Heart left ventricle (tissue), 16 donors: Measurements from ENCODE around the gene BNIP5. TPM values are rescaled to one million over a fixed set of nuclear protein-coding genes. Genes with fewer than 3 reads are reported as not detected.

Experiments
- ATAC-seq, 4 donors: fragments of 200-7000 bp; cut with Tn5 transposase; one replicate each; pipeline ENCODE4 v1.9.1; 2020 to 2022; ENCODE audit warnings: moderate library complexity in 4 of 4, mild to moderate bottlenecking in 3 of 4, moderate number of reproducible peaks in 1 of 4
- DNase-seq, 5 donors: peaks; one replicate each; pipeline ENCODE4 v3.0.0-alpha.2; 2020
- H3K27ac ChIP-seq, 12 donors: fragments of 200-600 bp; sonication (generic) in 4 of 12; one replicate each; pipeline versions ENCODE4 v1.5.0 to v1.8.0; 2016 to 2022; ENCODE audit warnings: mild to moderate bottlenecking in 2 of 12
- H3K27me3 ChIP-seq, 9 donors: fragments of 200-600 bp; sonication (generic) in 2 of 9; one replicate each; pipeline versions ENCODE4 v1.5.1 to v1.8.0; 2016 to 2022; ENCODE audit warnings: mild to moderate bottlenecking in 3 of 9
- H3K36me3 ChIP-seq, 9 donors: fragments of 200-600 bp; sonication (generic) in 2 of 9; one replicate each; pipeline versions ENCODE4 v1.5.0 to v1.8.0; 2018 to 2022; ENCODE audit warnings: mild to moderate bottlenecking in 2 of 9
- H3K4me1 ChIP-seq, 12 donors: fragments of 200-600 bp; sonication (generic) in 4 of 12; one replicate each; pipeline versions ENCODE4 v1.5.0 to v1.8.0; 2016 to 2022; ENCODE audit warnings: mild to moderate bottlenecking in 3 of 12
- H3K4me3 ChIP-seq, 12 donors: fragments of 200-600 bp; sonication (generic) in 4 of 12; one replicate each; pipeline versions ENCODE4 v1.5.0 to v1.8.0; 2017 to 2022; ENCODE audit warnings: mild to moderate bottlenecking in 9 of 12, moderate library complexity in 4 of 12
- H3K9me3 ChIP-seq, 12 donors: fragments of 200-600 bp; sonication (generic) in 4 of 12; one replicate each; pipeline versions ENCODE4 v1.5.0 to v1.8.0; 2016 to 2022; ENCODE audit warnings: mild to moderate bottlenecking in 1 of 12
- POLR2A ChIP-seq, 2 donors: fragments of 450-650 bp; IDR thresholded peaks; one replicate each; pipeline ENCODE4 v1.6.1; 2017; ENCODE audit warnings: antibody characterized with exemption in 2 of 2, mild to moderate bottlenecking in 2 of 2, moderate library complexity in 2 of 2
- WGBS, 4 donors: extraction: QIAGEN DNeasy Blood & Tissue Kit in 2 of 4; methylation state at CpG; one replicate each; pipeline versions ENCODE4 v1.1.5 to v1.1.7; 2013 to 2018; 5-methylcytosine and 5-hydroxymethylcytosine counted together
- intact Hi-C, 10 donors: fragments of 100-400 bp; cut with DNase I; formaldehyde crosslinking; loops; one replicate each; pipeline versions ENCODE4 v1.11.1 to v1.14.2; 2022
- polyA plus RNA-seq, 2 donors: library from polyadenylated mRNA; stranded (reverse); fragments of 200-250 nt; gene quantifications; one replicate each; pipeline ENCODE4 v1.2.3, GENCODE V29; 2013
- total RNA-seq, 9 donors: library from RNA; depleted of rRNA in 2 of 9; stranded (reverse); fragments of >200 nt in 2 of 9; fragmentation: NEBNext Ultra II Directional in 3 of 9; extraction: Animal tissue kit (Norgen Biotek cat#: 25700) in 3 of 9; gene quantifications; one replicate each; pipeline versions ENCODE4 v1.1.0 to v1.2.4, GENCODE V29; 2016 to 2023
- TF ChIP-seq, protein P1 (sequence below), 12 donors: fragments of 200-600 bp; sonication (generic) in 4 of 12; IDR thresholded peaks; one replicate each; pipeline versions ENCODE4 v1.5.0 to v1.8.0; 2018 to 2022; ENCODE audit warnings: antibody characterized with exemption in 12 of 12, mild to moderate bottlenecking in 5 of 12
- donor health status: ischemic (EF 13 %, LVEDD 7.1; RV severe dilation, severe dysfunction).
- donor health status: healthy with polysubstance abuse.
- donor health status: DM: no; HTN: yes; CAD: no.
- donor health status: DM: no; HTN: no; CAD: no.
- donor health status: ischemic (EF 25% LVEDD 6.9; RV normal size, moderate dysfunction).
- donor health status: ischemic (EF 25% LVEDD 5.7; RV mildly dilated, moderate dysfunction).
- donor health status: healthy.
- donor health status: DM: yes; HTN: yes; CAD: no.
- donor health status: ischemic (EF 35%, LVEDD 5.7; RV mildly dilated, moderate dysfunction).
- donor health status: nonischemic (EF 11% LVEDD 7.7; RV severe dilation, severe dysfunction).
- donor health status: DM: yes; HTN: yes; CAD: no.
- donor health status: PGD.
- donor health status: ischemic (EF 29% LVEDD 5.4; RV normal size, mild dysfunction).
- donor health status: nonischemic (EF 23%, LVEDD 6.1; RV moderate dilation, normal function).

BNIP5 gene
- total and polyA plus RNA-seq, 11 donors = not detected

GRCh38 chr6:36267731-36268477 is 68.8 kb downstream of the BNIP5 start:
- Histone ChIP-seq H3K36me3 (no peaks in the 10 kb centered on the region), H3K4me1 (no peaks in the 10 kb centered on the region), H3K27me3 (peaks cover 0 to 26% (median 4%) of the 10 kb centered on the region in 9 donors), H3K4me3 (no peak overlapping the region), H3K27ac (no peak overlapping the region), H3K9me3 (peaks cover 0 to 11% (median 1%) of the 10 kb centered on the region in 12 donors)
- intact Hi-C loops = no loop called here
- no peak for TF ChIP-seq POLR2A (IDR thresholded peaks at IDR 0.05)
- TF ChIP-seq, protein P1, sequence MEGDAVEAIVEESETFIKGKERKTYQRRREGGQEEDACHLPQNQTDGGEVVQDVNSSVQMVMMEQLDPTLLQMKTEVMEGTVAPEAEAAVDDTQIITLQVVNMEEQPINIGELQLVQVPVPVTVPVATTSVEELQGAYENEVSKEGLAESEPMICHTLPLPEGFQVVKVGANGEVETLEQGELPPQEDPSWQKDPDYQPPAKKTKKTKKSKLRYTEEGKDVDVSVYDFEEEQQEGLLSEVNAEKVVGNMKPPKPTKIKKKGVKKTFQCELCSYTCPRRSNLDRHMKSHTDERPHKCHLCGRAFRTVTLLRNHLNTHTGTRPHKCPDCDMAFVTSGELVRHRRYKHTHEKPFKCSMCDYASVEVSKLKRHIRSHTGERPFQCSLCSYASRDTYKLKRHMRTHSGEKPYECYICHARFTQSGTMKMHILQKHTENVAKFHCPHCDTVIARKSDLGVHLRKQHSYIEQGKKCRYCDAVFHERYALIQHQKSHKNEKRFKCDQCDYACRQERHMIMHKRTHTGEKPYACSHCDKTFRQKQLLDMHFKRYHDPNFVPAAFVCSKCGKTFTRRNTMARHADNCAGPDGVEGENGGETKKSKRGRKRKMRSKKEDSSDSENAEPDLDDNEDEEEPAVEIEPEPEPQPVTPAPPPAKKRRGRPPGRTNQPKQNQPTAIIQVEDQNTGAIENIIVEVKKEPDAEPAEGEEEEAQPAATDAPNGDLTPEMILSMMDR (IDR thresholded peaks at IDR 0.05) = no peak
- no peak for DNase-seq
- no peak for ATAC-seq
- 90 to 96% (median 94%) methylated on average over 4 of the region's 4 CpGs for WGBS, 4 donors

DNA sequence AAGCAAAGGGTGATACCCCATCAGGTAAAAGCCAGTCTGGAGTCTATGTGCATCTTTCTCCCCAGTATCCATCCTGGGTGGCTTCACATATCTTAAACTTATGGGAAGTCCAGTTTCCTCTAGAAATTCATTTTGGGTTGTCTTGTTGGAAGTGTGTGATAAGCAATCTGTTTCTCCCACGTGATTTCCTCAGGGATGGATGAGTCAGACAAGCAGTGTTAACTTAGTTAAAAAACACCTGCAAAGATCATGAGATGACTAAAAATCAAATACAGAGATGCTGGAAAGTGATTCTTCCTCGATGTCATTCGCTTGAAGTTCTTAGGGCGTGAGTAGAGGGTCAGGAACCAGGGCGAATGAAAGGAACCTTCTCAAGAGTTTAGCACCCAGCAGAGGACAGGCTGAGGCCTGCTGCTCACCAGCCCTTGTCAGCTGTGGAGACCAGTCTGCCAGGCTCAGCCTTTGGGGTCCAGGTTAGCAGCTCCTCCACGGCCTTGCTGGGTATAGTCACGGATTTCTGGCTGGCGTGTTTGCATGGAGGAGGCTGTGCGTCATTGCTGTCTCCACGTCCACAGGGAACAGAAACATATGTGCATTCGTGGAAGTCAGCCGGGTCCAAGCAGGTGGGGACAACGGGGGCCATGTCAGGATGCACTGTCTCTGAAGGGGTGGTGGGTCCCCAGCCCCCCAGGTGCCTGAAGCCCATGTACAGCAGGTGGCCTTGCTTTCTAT is 69.6 kb downstream of the BNIP5 start:
- Histone ChIP-seq H3K4me3 (no peak overlapping the region), H3K4me1 (no peaks in the 10 kb centered on the region), H3K27me3 (peaks cover 0 to 18% (median 4%) of the 10 kb centered on the region in 9 donors), H3K27ac (no peak overlapping the region), H3K9me3 (peaks cover 0 to 11% (median 1%) of the 10 kb centered on the region in 12 donors), H3K36me3 (no peaks in the 10 kb centered on the region)
- no peak for TF ChIP-seq POLR2A (IDR thresholded peaks at IDR 0.05)
- TF ChIP-seq, protein P1 (IDR thresholded peaks at IDR 0.05) = no peak
- ATAC-seq (no peak), DNase-seq (no peak)
- intact Hi-C loops = no loop called here
- WGBS, 4 donors = 85 to 90% (median 87%) methylated on average over 10 to 13 of the region's 13 CpGs

Other genes with a start within 250 kb of the BNIP5 start
- gene MAPK13, start 206.4 kb downstream of the BNIP5 start, total RNA-seq = 10 to 100 TPM in 1 of 9 donors, 1 to 10 TPM in 2, under 1 TPM in 6; 0.24 to 16.8 (median 0.56) TPM
- 1 to 10 TPM in 1 of 2 donors, under 1 TPM in 1; 0.53 to 1.5 TPM for gene MAPK13, start 206.4 kb downstream of the BNIP5 start, polyA plus RNA-seq
- gene BRPF3, start 140.1 kb downstream of the BNIP5 start, total RNA-seq = 10 to 100 TPM; 12.5 to 29.1 (median 17.6) TPM
- 10 to 100 TPM in 1 of 2 donors, 1 to 10 TPM in 1; 8.2 to 21.3 TPM for gene BRPF3, start 140.1 kb downstream of the BNIP5 start, polyA plus RNA-seq
- under 1 TPM in 1 of 9 donors, not detected in 8; 0.41 TPM for gene PNPLA1, start 66.8 kb downstream of the BNIP5 start, total RNA-seq
- gene PNPLA1, start 66.8 kb downstream of the BNIP5 start, polyA plus RNA-seq = under 1 TPM in 1 of 2 donors, not detected in 1; 0.06 TPM
- 1 to 10 TPM in 2 of 9 donors, under 1 TPM in 2, not detected in 5; 0.17 to 5.1 (median 1.2) TPM for gene ETV7, start 50.8 kb upstream of the BNIP5 start, total RNA-seq
- under 1 TPM; 0.06 to 0.30 TPM for gene ETV7, start 50.8 kb upstream of the BNIP5 start, polyA plus RNA-seq
- gene PXT1, start 106.0 kb upstream of the BNIP5 start, total RNA-seq = under 1 TPM in 4 of 9 donors, not detected in 5; 0.21 to 0.59 (median 0.40) TPM
- under 1 TPM; 0.11 to 0.26 TPM for gene PXT1, start 106.0 kb upstream of the BNIP5 start, polyA plus RNA-seq
- 10 to 100 TPM; 25.0 to 43.9 (median 29.0) TPM for gene KCTD20, start 106.1 kb upstream of the BNIP5 start, total RNA-seq
- gene KCTD20, start 106.1 kb upstream of the BNIP5 start, polyA plus RNA-seq = 10 to 100 TPM in 1 of 2 donors, 1 to 10 TPM in 1; 8.3 to 25.6 TPM
- gene STK38, start 210.6 kb upstream of the BNIP5 start, total RNA-seq = 10 to 100 TPM; 14.3 to 32.8 (median 21.2) TPM
- gene STK38, start 210.6 kb upstream of the BNIP5 start, polyA plus RNA-seq = 10 to 100 TPM; 15.0 to 23.2 TPM